ENCODE measurements around the gene KANSL1. TPM values are rescaled to one million over a fixed set of nuclear protein-coding genes. Genes with fewer than 3 reads are reported as not detected.

The KANSL1 gene
- total RNA-seq, 4 donors from 2014 or later: 80.3 to 201 (median 146) TPM

DNA sequence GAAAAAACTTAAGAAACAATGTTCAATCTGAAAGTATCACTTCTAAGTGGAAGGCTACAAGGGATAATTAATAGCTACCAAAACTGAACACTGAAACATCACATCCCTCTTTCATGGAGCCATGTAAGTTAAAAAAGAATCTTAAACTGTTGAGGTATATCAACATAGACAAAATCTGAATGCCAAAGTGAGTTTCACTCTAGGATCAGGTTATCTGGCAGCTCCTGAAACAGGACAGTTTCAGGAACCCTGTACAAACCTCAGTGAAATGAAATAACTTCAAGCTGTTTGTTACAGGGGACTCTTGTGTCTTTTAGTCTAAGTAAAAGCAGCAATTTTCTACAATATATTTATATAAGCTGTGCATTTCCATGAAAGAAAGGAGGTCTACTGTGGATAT is 73.2 kb downstream of the KANSL1 start:
- H3K27ac ChIP-seq: no peak overlapping the region

DNA sequence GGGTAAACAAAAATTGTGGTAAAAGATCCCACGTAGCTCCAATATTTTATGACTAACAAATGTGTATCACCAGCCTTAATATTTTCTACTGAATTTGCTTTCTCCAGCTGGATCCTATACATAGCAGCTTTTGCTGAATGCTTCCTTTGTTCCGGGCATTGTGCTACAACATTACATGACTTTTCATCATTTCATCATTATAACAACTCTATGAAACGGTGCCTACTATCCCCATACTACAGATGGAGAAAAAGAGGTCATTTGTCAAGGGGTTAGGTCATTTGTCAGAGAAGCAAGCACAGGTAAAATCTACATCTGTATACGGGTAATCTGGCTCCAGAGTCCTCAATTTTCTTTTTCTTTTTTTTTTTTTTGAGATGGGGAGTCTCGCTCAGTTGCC is 74.3 kb downstream of the KANSL1 start:
- Histone ChIP-seq H3K36me3 (no peaks in the 10 kb centered on the region), H3K27me3 (no peaks in the 10 kb centered on the region), H3K9me3 (no peaks in the 10 kb centered on the region), H3K4me1 (peaks cover 14 to 83% (median 41%) of the 10 kb centered on the region in 4 donors), H3K4me3 (no peak overlapping the region), H3K27ac (no peak overlapping the region)
- TF ChIP-seq POLR2AphosphoS5 (IDR thresholded peaks at IDR 0.05) (no peak), EP300 (IDR thresholded peaks at IDR 0.05; ENCODE audit: low read depth) (no peak), POLR2A (IDR thresholded peaks at IDR 0.05) (no peak), CTCF (IDR thresholded peaks at IDR 0.05) (no peak)
- DNase-seq: no peak
- 90 to 92% methylated on average over 4 to 5 of the region's 5 CpGs for WGBS, 2 donors (ENCODE audit: low coverage in 1 of 2)
- intact Hi-C loops (cut with DNase I; ENCODE audit: low total_unique reads): no loop called here
- in situ Hi-C loops (cut with MboI; ENCODE audit: low pct_ligation_motif_present in 1 of 4, low pct_unique_long_range_greater_than_20kb in 1 of 4, low sequenced_read_pairs in 3 of 4): no loop called here

More for the DNA sequence above, 73.2 kb downstream of the KANSL1 start:
- no peaks in the 10 kb centered on the region for H3K9me3 ChIP-seq
- no peak overlapping the region for H3K4me3 ChIP-seq
- in situ Hi-C loops (cut with MboI; ENCODE audit: low pct_ligation_motif_present in 1 of 4, low pct_unique_long_range_greater_than_20kb in 1 of 4, low sequenced_read_pairs in 3 of 4): no loop called here
- DNase-seq: no peak
- no peaks in the 10 kb centered on the region for H3K36me3 ChIP-seq
- intact Hi-C loops (cut with DNase I; ENCODE audit: low total_unique reads): no loop called here
- peaks cover 14 to 82% (median 40%) of the 10 kb centered on the region in 4 donors for H3K4me1 ChIP-seq
- TF ChIP-seq CTCF (IDR thresholded peaks at IDR 0.05) (no peak), POLR2AphosphoS5 (IDR thresholded peaks at IDR 0.05) (no peak), POLR2A (IDR thresholded peaks at IDR 0.05) (no peak), EP300 (IDR thresholded peaks at IDR 0.05; ENCODE audit: low read depth) (no peak)
- H3K27me3 ChIP-seq: no peaks in the 10 kb centered on the region

- Histone ChIP-seq H3K4me1 (peaks cover 14 to 75% (median 40%) of the 10 kb centered on the region in 4 donors), H3K9me3 (no peaks in the 10 kb centered on the region), H3K4me3 (no peak overlapping the region), H3K36me3 (no peaks in the 10 kb centered on the region), H3K27me3 (no peaks in the 10 kb centered on the region), H3K27ac (no peak overlapping the region)
- 36 to 59% methylated on average over 2 to 5 of the region's 5 CpGs for WGBS, 2 donors (ENCODE audit: low coverage in 1 of 2)
- intact Hi-C loops (cut with DNase I; ENCODE audit: low total_unique reads): no loop called here
- TF ChIP-seq CTCF (IDR thresholded peaks at IDR 0.05): no peak
- TF ChIP-seq POLR2A (IDR thresholded peaks at IDR 0.05): no peak
- no peak for TF ChIP-seq POLR2AphosphoS5 (IDR thresholded peaks at IDR 0.05)
- no peak for TF ChIP-seq EP300 (IDR thresholded peaks at IDR 0.05; ENCODE audit: low read depth)
- no peak for DNase-seq
- in situ Hi-C loops (cut with MboI; ENCODE audit: low pct_ligation_motif_present in 1 of 4, low pct_unique_long_range_greater_than_20kb in 1 of 4, low sequenced_read_pairs in 3 of 4): no loop called here
Observed at GRCh38 chr17:46117850-46118696, 75.2 kb downstream of the KANSL1 start.

GRCh38 chr17:46117117-46117516 is 76.1 kb downstream of the KANSL1 start:
- Histone ChIP-seq H3K27me3 (no peaks in the 10 kb centered on the region), H3K9me3 (no peaks in the 10 kb centered on the region), H3K4me1 (peaks cover 14 to 66% (median 35%) of the 10 kb centered on the region in 4 donors), H3K36me3 (no peaks in the 10 kb centered on the region), H3K27ac (no peak overlapping the region), H3K4me3 (no peak overlapping the region)
- DNase-seq: no peak
- 72 to 88% methylated on average over 3 of the region's 3 CpGs for WGBS, 2 donors (ENCODE audit: low coverage in 1 of 2)
- in situ Hi-C loops (cut with MboI; ENCODE audit: low pct_ligation_motif_present in 1 of 4, low pct_unique_long_range_greater_than_20kb in 1 of 4, low sequenced_read_pairs in 3 of 4): no loop called here
- TF ChIP-seq POLR2A (IDR thresholded peaks at IDR 0.05) (no peak), CTCF (IDR thresholded peaks at IDR 0.05) (no peak), EP300 (IDR thresholded peaks at IDR 0.05; ENCODE audit: low read depth) (no peak), POLR2AphosphoS5 (IDR thresholded peaks at IDR 0.05) (no peak)
- intact Hi-C loops (cut with DNase I; ENCODE audit: low total_unique reads): no loop called here

All from transverse colon (tissue), 4 donors.